Nucleus accumbens (tissue), 56 donors: ENCODE data around the gene REELD1.

Source experiments
- DNase-seq, 56 donors: peaks; one replicate each; lab custom pipeline; 2025; lab: John Stamatoyannopoulos, UW

The REELD1 gene

GRCh38 chr4:146261041-146261440 lies 46.7 kb downstream of the REELD1 start:
- no peak for DNase-seq

- no peak for DNase-seq
These were observed 49.5 kb downstream of the REELD1 start for GRCh38 chr4:146263793-146264192.

GRCh38 chr4:146265950-146266490 lies 51.7 kb downstream of the REELD1 start:
- no peak for DNase-seq

- no peak for DNase-seq
These were observed 53.5 kb downstream of the REELD1 start for GRCh38 chr4:146267826-146268225.

GRCh38 chr4:146269228-146269653 lies 54.9 kb downstream of the REELD1 start:
- DNase-seq: no peak

GRCh38 chr4:146271466-146271865 lies 57.1 kb downstream of the REELD1 start:
- DNase-seq: no peak

GRCh38 chr4:146273204-146273901 lies 59.0 kb downstream of the REELD1 start:
- peak in 11 of 56 donors; percentile 0 to 75 (median 14) for DNase-seq

- no peak for DNase-seq
These were observed 60.4 kb downstream of the REELD1 start for GRCh38 chr4:146274774-146275173.

- DNase-seq: no peak
These were observed 61.0 kb downstream of the REELD1 start for GRCh38 chr4:146275370-146275769.

GRCh38 chr4:146278986-146279385 lies 64.6 kb downstream of the REELD1 start:
- DNase-seq: no peak
